H9 (cell line): ENCODE measurements around the gene GNB1L. TPM values are rescaled to one million over a fixed set of nuclear protein-coding genes. Genes with fewer than 3 reads are reported as not detected.

Experiments
- DNase-seq: peaks from one replicate; pipeline ENCODE4 v3.0.0-alpha.2; 2017
- H2AFZ ChIP-seq: one replicate; pipeline ENCODE4 v1.6.1; 2013; ENCODE audit warnings: mild to moderate bottlenecking, low read length, control low read depth, moderate library complexity
- H2AK5ac ChIP-seq: 2 replicates; pipeline ENCODE4 v1.6.1; 2013; ENCODE audit warnings: low read length, control low read depth, mixed read lengths; ENCODE audit not compliant: insufficient read length
- H2BK120ac ChIP-seq: one replicate; pipeline ENCODE4 v1.6.1; 2013; ENCODE audit warnings: low read depth, mild to moderate bottlenecking, low read length, control low read depth, inconsistent platforms; ENCODE audit not compliant: poor library complexity, severe bottlenecking
- H2BK12ac ChIP-seq: 2 replicates; pipeline ENCODE4 v1.6.1; 2013; ENCODE audit warnings: low read length, control low read depth, mixed read lengths, low read depth; ENCODE audit not compliant: insufficient read length
- H2BK15ac ChIP-seq: 2 replicates; pipeline ENCODE4 v1.6.1; 2013; ENCODE audit warnings: low read depth, low read length, control low read depth
- H2BK20ac ChIP-seq: one replicate; pipeline ENCODE4 v1.6.1; 2013; ENCODE audit warnings: low read depth, mild to moderate bottlenecking, low read length, control low read depth, inconsistent platforms; ENCODE audit not compliant: poor library complexity, severe bottlenecking
- H2BK5ac ChIP-seq: 2 replicates; pipeline ENCODE4 v1.6.1; 2013; ENCODE audit warnings: low read length, control low read depth, mixed read lengths; ENCODE audit not compliant: insufficient read length
- H3K14ac ChIP-seq: 2 replicates; pipeline ENCODE4 v1.6.1; 2013; ENCODE audit warnings: low read length, control low read depth; ENCODE audit not compliant: insufficient read depth
- H3K18ac ChIP-seq: 2 replicates; pipeline ENCODE4 v1.6.1; 2013; ENCODE audit warnings: low read depth, mild to moderate bottlenecking, mixed read lengths, low read length, control low read depth; ENCODE audit not compliant: insufficient read length
- H3K23ac ChIP-seq: 2 replicates; pipeline ENCODE4 v1.6.1; 2013; ENCODE audit warnings: low read length, control low read depth, mixed read lengths, low read depth; ENCODE audit not compliant: insufficient read length
- H3K23me2 ChIP-seq: 2 replicates; pipeline ENCODE4 v1.6.1; 2013; ENCODE audit warnings: low read depth, mild to moderate bottlenecking, mixed read lengths, low read length, control low read depth; ENCODE audit not compliant: insufficient read length, poor library complexity, severe bottlenecking
- H3K27ac ChIP-seq: 2 replicates; pipeline ENCODE4 v1.5.1; 2013; ENCODE audit warnings: low read length, control low read depth, mixed read lengths, low read depth; ENCODE audit not compliant: insufficient read length
- H3K27me3 ChIP-seq: 2 replicates; pipeline ENCODE4 v1.6.1; 2013; ENCODE audit warnings: low read length, control low read depth, inconsistent platforms; ENCODE audit not compliant: insufficient read depth
- H3K4ac ChIP-seq: 2 replicates; pipeline ENCODE4 v1.6.1; 2013; ENCODE audit warnings: low read depth, mild to moderate bottlenecking, control low read depth, inconsistent platforms, low read length, moderate library complexity
- H3K4me1 ChIP-seq: 2 replicates; pipeline ENCODE4 v1.6.1; 2013; ENCODE audit warnings: low read length, control low read depth, inconsistent platforms; ENCODE audit not compliant: insufficient read depth
- H3K4me2 ChIP-seq: 2 replicates; pipeline ENCODE4 v1.6.1; 2013; ENCODE audit warnings: low read length, control low read depth, mixed read lengths; ENCODE audit not compliant: insufficient read length, insufficient read depth
- H3K56ac ChIP-seq: 2 replicates; pipeline ENCODE4 v1.6.1; 2013; ENCODE audit warnings: low read depth, mild to moderate bottlenecking, mixed read lengths, low read length, control low read depth; ENCODE audit not compliant: insufficient read length
- H3K79me1 ChIP-seq: 2 replicates; pipeline ENCODE4 v1.6.1; 2013; ENCODE audit warnings: low read depth, mild to moderate bottlenecking, moderate library complexity, low read length, control low read depth, inconsistent platforms; ENCODE audit not compliant: insufficient read depth, poor library complexity, severe bottlenecking
- H3K79me2 ChIP-seq: 2 replicates; pipeline ENCODE4 v1.6.1; 2013; ENCODE audit warnings: low read length, control low read depth, inconsistent platforms; ENCODE audit not compliant: insufficient read depth
- H3K9ac ChIP-seq: 2 replicates; pipeline ENCODE4 v1.6.1; 2013; ENCODE audit warnings: low read length, control low read depth, mixed read lengths; ENCODE audit not compliant: insufficient read length; ENCODE audit errors: extremely low read depth
- H3K9me3 ChIP-seq: one replicate; pipeline ENCODE4 v1.6.1; 2013; ENCODE audit warnings: low read depth, low read length, inconsistent platforms; ENCODE audit not compliant: control insufficient read depth
- H3T11ph ChIP-seq: one replicate; pipeline ENCODE4 v1.6.1; 2013; ENCODE audit warnings: mild to moderate bottlenecking, low read length, control low read depth, inconsistent platforms
- H4K20me1 ChIP-seq: one replicate; pipeline ENCODE4 v1.6.1; 2013; ENCODE audit not compliant: control insufficient read depth, insufficient read length, insufficient read depth
- H4K5ac ChIP-seq: 2 replicates; pipeline ENCODE4 v1.6.1; 2013; ENCODE audit warnings: low read depth, mild to moderate bottlenecking, mixed read lengths, low read length, control low read depth; ENCODE audit not compliant: insufficient read length
- H4K8ac ChIP-seq: replicated peaks from 2 replicates; pipeline ENCODE4 v1.6.1; 2013; ENCODE audit warnings: low read length, control low read depth, mixed read lengths, low read depth; ENCODE audit not compliant: insufficient read length
- H4K91ac ChIP-seq: 2 replicates; pipeline ENCODE4 v1.6.1; 2013; ENCODE audit warnings: low read depth, mild to moderate bottlenecking, moderate library complexity, mixed read lengths, low read length, control low read depth; ENCODE audit not compliant: insufficient read length
- H3K27ac Mint-ChIP-seq, 3 experiments: 2 replicates in 2 of 3; 3 replicates in 1 of 3; pipeline ENCODE4 v1.8.0; 2020 to 2021; ENCODE audit warnings: mixed read lengths in 3 of 3, mild to moderate bottlenecking in 1 of 3, moderate library complexity in 1 of 3
- H3K27me3 Mint-ChIP-seq: 2 replicates; pipeline ENCODE4 v1.8.0; 2021; ENCODE audit warnings: low read depth, mild to moderate bottlenecking, moderate library complexity, mixed read lengths
- H3K36me3 Mint-ChIP-seq, 3 experiments: 2 replicates in 2 of 3; 3 replicates in 1 of 3; pipeline ENCODE4 v1.8.0; 2020 to 2021; ENCODE audit warnings: low read depth in 3 of 3, mixed read lengths in 3 of 3; ENCODE audit not compliant: insufficient read depth in 1 of 3
- H3K4me1 Mint-ChIP-seq, 2 experiments: 2 replicates each; pipeline ENCODE4 v1.8.0; 2020; ENCODE audit warnings: mixed read lengths in 2 of 2
- H3K4me3 Mint-ChIP-seq, 2 experiments: 2 replicates in 1 of 2; 3 replicates in 1 of 2; pipeline ENCODE4 v1.8.0; 2020 to 2021; ENCODE audit warnings: mild to moderate bottlenecking in 2 of 2, mixed read lengths in 2 of 2, moderate library complexity in 1 of 2
- H3K9me3 Mint-ChIP-seq, 2 experiments: 2 replicates in 1 of 2; 3 replicates in 1 of 2; pipeline ENCODE4 v1.8.0; 2020; ENCODE audit warnings: mild to moderate bottlenecking in 2 of 2, mixed read lengths in 2 of 2, moderate library complexity in 1 of 2
- CTCF ChIP-seq: fragments of 200-600 bp; sonication (generic); conservative IDR thresholded peaks from 3 replicates; pipeline ENCODE4 v1.8.0; 2021; ENCODE audit warnings: antibody characterized with exemption, mild to moderate bottlenecking
- WGBS: extraction: QIAGEN DNeasy Blood & Tissue Kit; methylation state at CpG from one replicate; pipeline ENCODE4 v1.1.7; 2013; ENCODE audit warnings: missing lambda C conversion rate, low lambda C conversion rate, mixed read lengths; ENCODE audit not compliant: insufficient read length; ENCODE audit errors: extremely low coverage; 5-methylcytosine and 5-hydroxymethylcytosine counted together
- total RNA-seq: library from RNA; stranded (reverse); gene quantifications from 2 replicates; pipeline ENCODE4 v1.2.1, GENCODE V29; 2021

GNB1L gene
- total RNA-seq, 1 experiment from 2014 or later: 22.4 TPM

GRCh38 chr22:19821523-19822300, 33.0 kb downstream of the GNB1L start:
- Histone ChIP-seq H2BK12ac (no peak overlapping the region), H2AK5ac (no peak overlapping the region), H3K79me2 (no peaks in the 10 kb centered on the region), H3K9ac (no peak overlapping the region), H3K27me3 (no peaks in the 10 kb centered on the region), H3K56ac (no peak overlapping the region), H3K14ac (no peak overlapping the region; the same call in 1 of the 2 replicates), H4K5ac (no peak overlapping the region), H2BK5ac (no peak overlapping the region), H4K91ac (no peak overlapping the region), H4K8ac (no peak overlapping the region), H2BK120ac (no peak overlapping the region), H3K79me1 (no peaks in the 10 kb centered on the region), H3K23ac (no peak overlapping the region), H2BK20ac (no peak overlapping the region), H2BK15ac (no peak overlapping the region), H4K20me1 (no peaks in the 10 kb centered on the region), H3K27ac (no peak overlapping the region), H3K4me2 (no peak overlapping the region), H3K4ac (no peak overlapping the region), H3K18ac (no peak overlapping the region), H3T11ph (no peak overlapping the region), H3K23me2 (no peaks in the 10 kb centered on the region), H2AFZ (no peak overlapping the region), H3K4me1 (no peaks in the 10 kb centered on the region), H3K9me3 (no peaks in the 10 kb centered on the region)
- no peak for TF ChIP-seq CTCF
- DNase-seq: peak; percentile 24
- Mint-ChIP-seq H3K4me1 (peaks cover 0 to 8% of the 10 kb centered on the region in 2 experiments; a peak in 2 of 4 replicates), H3K9me3 (peaks cover 0 to 3% of the 10 kb centered on the region in 2 experiments; a peak in 3 of 5 replicates), H3K27ac (peak overlapping the region in 2 of 3 experiments; percentile 31 to 34; a peak in 2 of 7 replicates), H3K36me3 (peaks cover 0 to 5% (median 5%) of the 10 kb centered on the region in 3 experiments; a peak in 4 of 7 replicates), H3K27me3 (no peaks in the 10 kb centered on the region), H3K4me3 (no peak overlapping the region)
- WGBS: no CpG with 5 or more reads among the region's 20 CpGs
